Neural progenitor cell (in vitro differentiated cells): ENCODE data around the gene PLXDC2.

Source experiments
- EZH2 ChIP-seq: fragments of 200-600 bp; sonication (generic); IDR thresholded peaks from 2 replicates; pipeline ENCODE4 v1.6.1; 2017; ENCODE audit warnings: antibody characterized with exemption, mild to moderate bottlenecking, moderate library complexity
- EZH2phosphoT487 ChIP-seq: fragments of 200-600 bp; sonication (generic); IDR thresholded peaks from 2 replicates; pipeline ENCODE4 v1.6.1; 2017; ENCODE audit warnings: antibody characterized with exemption
- TF ChIP-seq, protein P1 (sequence below): fragments of 200-600 bp; sonication (generic); IDR thresholded peaks from 2 replicates; pipeline ENCODE4 v1.5.1; 2017; ENCODE audit warnings: antibody characterized with exemption, mild to moderate bottlenecking

DNA sequence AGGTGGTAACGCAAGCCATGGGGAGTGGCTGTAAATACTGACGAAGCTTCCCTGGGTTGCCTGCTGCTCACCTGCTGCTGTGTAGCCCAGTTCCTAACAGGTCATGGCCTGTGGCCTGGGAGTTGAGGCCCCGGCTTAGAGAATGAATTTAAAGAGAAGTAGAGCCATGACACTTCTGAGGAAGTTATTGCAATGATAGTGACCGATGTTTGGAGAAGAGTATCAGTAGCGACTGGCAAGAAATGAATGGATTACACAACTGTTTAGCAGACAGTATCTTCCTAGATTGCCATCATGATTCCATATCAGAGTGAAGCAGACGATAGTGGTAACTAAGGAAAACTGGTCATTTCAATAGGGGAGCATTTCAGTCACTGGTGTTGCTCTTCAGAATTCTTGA lies 249.6 kb downstream of the PLXDC2 start:
- TF ChIP-seq EZH2phosphoT487 = no peak
- TF ChIP-seq, protein P1, sequence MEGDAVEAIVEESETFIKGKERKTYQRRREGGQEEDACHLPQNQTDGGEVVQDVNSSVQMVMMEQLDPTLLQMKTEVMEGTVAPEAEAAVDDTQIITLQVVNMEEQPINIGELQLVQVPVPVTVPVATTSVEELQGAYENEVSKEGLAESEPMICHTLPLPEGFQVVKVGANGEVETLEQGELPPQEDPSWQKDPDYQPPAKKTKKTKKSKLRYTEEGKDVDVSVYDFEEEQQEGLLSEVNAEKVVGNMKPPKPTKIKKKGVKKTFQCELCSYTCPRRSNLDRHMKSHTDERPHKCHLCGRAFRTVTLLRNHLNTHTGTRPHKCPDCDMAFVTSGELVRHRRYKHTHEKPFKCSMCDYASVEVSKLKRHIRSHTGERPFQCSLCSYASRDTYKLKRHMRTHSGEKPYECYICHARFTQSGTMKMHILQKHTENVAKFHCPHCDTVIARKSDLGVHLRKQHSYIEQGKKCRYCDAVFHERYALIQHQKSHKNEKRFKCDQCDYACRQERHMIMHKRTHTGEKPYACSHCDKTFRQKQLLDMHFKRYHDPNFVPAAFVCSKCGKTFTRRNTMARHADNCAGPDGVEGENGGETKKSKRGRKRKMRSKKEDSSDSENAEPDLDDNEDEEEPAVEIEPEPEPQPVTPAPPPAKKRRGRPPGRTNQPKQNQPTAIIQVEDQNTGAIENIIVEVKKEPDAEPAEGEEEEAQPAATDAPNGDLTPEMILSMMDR = no peak
- TF ChIP-seq EZH2 = no peak
